GM15510 (cell line): Measurements from ENCODE around the gene RIPOR3.

Experiments used
- POLR2A ChIP-seq: IDR thresholded peaks from 3 replicates; pipeline ENCODE4 v1.6.1; 2011; ENCODE audit warnings: borderline replicate concordance; ENCODE audit not compliant: insufficient read length; ENCODE audit errors: extremely low read depth

Gene RIPOR3

DNA sequence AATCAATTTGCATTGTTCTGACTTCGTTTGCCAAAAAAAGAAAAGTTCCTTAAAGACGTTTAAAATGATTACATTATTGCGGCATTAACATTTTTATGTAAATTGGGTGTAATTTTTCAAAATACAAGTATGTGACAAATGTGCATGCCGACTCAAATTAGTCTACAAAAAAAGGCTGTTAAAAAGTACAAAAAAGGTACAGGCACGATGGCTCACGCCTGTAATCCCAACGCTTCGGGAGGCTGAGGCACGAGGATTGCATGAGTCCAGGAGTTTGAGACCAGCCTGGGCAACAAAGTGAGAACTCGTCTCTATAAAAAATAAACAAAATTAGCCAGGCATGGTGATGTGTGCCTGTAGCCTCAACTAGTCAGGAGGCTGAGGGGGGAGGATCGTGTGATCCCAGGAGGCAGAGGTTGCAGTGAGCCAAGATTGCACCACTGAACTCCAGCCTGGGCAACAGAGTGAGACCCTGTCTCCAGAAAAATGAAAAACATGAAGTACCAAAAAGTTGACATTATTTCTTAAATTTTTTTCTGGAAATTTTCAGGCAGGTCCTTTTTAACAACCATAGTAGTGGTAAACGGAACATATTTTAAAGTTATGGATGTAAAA, 91.0 kb downstream of the RIPOR3 start:
- TF ChIP-seq POLR2A: no peak

DNA sequence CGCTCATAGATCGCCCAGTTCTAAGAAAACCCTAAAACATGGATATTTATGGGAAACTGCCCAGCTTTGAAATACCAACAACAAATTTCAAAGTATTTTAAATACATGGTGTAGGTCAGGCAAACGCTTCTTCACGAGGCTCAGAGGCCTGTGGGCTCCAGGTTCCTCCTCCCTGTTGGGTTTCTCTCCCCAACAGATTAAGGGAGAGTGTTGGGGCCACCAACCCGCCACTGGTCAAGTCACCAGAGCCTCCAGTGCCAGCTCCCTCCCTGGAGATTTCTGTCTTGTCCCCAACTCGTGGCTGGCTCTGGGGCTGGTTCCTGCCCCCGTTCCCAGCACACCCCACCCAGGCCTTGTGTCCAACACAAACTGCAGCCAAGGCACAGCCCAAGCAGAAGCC, 93.3 kb downstream of the RIPOR3 start:
- TF ChIP-seq POLR2A: no peak

DNA sequence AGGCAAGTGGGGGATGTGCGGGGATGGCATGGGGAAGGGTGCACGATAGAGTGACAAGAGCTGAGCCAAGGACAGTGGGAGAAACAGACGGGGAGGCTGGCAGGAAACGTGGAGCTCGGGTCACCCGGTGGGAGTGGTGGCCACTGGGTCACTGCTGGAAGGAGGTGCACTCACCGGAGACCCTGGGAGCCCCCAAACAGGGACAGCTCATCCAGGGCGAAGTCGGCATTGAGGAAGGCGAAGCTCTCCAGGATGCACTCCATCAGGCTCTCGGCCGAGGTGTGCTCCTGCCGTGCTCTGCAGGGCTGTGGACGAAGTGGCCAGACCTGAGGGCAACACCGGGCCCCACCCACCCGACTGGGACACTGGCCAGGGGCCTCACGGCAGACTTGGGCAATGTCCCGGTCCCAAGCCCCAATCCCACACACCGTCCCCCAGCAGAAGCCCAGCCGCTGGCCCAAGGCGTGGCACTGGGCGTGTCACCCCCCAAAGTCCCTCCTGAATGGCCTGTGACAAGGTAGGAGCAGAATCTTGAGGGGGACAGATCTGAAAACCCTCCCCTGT, 93.9 kb downstream of the RIPOR3 start:
- TF ChIP-seq POLR2A: no peak

DNA sequence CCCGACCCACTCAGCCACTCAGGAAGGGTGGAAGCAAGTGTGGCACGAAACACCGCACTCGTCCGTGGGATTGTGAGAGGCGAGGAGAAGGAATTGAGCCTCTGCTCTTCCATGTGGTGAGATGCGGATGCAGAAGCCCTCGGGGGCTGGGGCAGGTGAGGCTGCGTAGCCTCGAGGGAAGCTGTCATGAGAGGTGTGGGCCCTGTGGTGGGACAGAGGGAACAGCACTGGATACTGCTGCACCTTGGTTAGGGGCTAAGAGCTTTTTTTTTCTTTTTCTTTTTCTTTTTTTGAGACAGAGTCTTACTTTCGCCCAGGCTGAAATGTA, 94.7 kb downstream of the RIPOR3 start:
- TF ChIP-seq POLR2A: no peak

DNA sequence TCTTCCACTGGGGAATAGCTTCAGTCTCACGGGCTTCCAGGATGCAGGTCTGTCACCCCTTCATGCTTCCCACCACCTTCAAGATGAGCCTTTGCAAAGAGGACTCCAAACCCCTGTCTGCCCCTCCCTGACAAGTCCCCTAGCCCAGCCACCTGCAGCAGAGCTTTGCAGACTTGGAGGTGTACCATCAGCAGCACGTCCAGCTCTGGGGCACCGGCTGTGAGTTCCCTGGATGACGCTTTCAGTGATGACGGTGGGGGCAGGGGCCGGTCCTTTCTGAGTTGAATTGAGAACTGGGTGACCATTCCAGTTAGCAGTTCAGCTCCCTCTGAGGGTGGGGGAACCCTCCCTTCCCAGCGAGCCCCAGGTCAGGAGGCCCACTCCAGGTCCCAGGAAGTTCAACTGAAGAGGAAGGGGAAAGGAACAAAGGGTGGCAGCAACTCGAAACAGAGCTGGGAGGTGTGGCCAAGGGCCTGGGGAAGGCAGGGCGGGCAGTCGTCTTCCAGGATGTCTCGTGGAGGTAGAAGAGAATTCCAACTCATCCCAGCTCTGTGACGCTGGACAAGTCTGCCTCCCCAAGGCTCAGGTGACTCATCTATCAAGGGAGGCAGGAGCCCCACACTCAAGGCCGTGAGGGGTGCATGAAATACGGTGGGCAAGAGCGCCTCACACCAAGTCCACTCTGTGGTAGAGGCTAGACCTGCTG, 95.2 kb downstream of the RIPOR3 start:
- TF ChIP-seq POLR2A: no peak

DNA sequence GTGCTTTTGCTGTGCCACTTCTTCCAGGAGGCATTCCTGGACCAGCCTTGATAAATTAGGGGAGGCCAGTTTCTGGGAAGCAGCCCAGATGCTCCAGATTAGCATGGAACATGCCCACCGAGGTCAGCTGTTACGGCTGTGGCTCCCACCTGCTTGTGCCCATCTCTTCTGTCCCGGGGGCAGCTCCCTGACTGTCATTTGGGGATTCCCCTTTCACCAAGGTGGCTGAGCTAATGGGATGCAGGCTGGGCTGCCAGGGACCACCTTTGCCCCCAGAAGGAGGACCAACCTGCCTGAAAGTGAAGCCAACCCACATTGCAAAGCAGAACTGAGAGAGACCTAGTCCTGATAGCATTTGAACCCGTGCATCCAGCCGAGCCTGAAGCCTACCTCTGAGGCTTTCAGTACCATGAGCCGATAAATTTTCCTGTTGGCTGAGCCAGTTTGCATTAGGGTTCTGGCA, 95.9 kb downstream of the RIPOR3 start:
- TF ChIP-seq POLR2A: no peak

DNA sequence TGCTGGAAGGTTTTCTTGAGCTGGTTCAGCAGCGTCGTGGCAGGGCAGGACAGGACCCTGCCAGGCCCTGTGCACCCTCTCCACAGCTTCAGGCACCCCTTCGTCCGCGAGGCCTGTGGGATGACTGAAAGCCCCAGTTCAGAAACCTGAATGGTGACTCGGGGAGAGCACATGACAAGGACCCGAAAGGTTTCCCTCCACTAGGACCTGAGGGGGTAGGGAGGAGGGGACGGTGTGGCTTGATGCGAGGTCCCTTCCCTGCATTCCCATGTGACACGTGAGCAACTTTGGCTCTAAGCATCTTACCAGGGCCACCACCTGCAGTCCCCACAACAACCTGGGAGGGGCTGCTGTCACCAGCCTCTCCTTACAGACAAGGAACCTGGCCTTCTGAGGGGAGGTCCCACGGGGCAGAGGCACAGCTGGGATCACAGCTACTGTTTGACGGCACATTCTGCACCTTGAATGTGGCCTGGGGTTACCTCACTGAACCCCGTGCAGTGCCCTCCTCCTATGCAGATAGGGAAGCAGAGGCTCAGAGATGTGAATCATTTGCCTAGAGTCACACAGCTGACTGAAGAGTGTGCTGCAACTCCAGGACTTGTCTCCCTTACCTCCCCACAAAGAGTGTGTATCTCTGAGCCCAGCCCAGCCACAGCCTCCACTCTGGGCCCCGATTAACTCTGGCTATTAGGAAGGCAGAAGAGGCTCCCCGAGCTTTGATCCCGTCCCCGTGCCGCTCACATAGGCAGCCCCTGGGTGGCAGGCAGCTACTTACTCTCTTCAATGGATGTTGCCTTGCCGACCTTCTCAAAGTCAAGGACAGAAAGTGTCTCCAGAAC, 96.5 kb downstream of the RIPOR3 start:
- no peak for TF ChIP-seq POLR2A

DNA sequence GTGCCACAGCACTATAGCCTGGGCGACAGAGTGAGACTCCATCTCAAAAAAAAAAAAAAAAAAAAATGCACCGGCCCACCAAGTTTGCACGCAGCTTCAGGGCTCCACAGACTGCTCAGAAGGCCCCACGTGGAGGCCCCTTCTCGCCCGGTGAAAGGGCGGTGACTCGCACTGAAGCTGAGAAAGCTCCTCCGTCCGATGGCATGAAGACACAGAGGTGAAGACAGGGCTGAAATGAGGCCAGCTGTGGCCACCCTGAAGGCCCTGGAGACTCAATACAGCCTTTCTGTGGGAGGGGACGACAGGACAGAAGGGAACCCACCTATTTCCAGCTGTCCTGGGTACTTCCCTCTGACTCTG, 97.1 kb downstream of the RIPOR3 start:
- TF ChIP-seq POLR2A: no peak

DNA sequence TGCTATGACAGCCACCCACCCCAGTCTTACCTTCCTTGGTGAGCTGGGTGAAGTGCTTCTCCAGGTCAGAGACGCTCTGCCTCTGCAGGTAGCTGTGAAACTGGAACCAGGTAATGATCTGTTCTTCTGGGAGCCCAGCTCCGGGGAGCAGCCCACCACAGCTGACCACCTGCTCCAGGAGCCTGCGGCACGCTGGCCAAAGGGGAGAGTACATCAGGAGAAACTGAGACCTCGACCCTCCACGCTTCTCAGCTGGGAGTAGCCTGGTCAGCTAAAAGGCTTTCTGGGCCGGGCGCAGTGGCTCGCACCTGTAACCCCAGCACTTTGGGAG, 98.4 kb downstream of the RIPOR3 start:
- no peak for TF ChIP-seq POLR2A

DNA sequence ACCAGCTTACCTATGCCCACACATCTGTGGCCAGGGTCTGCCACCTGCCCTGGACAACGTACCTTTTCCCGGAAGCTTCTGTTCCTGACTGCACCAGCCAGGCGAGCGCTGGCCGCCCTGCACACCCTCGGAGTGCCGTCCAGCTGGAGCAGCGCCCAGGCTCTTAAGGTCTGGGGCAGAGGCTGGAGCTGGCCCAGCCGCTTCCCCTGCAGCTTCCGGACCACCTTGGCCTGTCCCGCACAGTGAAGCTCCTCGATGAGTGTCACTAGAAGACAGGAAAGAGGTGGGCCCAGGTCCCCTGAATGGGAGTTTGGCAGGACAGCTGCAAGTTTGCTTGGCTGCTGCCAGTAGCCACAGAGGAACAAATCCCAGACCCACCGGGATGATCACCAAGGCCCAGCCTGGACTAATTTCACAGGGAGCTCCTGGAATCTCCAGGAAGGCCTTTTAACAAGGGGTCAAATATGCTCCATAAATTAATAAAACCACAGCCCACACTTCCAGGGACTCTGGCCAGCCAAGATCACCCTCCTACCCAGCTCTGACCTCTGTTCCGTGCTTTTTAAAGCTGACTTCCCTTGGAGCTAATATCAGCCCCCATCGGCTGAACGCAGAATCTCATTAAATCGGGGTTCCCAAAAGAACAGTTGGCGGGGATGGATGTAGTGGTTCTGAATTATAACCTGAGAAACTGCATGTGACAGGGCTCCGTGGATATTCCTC, 98.9 kb downstream of the RIPOR3 start:
- TF ChIP-seq POLR2A: peak; percentile 7

DNA sequence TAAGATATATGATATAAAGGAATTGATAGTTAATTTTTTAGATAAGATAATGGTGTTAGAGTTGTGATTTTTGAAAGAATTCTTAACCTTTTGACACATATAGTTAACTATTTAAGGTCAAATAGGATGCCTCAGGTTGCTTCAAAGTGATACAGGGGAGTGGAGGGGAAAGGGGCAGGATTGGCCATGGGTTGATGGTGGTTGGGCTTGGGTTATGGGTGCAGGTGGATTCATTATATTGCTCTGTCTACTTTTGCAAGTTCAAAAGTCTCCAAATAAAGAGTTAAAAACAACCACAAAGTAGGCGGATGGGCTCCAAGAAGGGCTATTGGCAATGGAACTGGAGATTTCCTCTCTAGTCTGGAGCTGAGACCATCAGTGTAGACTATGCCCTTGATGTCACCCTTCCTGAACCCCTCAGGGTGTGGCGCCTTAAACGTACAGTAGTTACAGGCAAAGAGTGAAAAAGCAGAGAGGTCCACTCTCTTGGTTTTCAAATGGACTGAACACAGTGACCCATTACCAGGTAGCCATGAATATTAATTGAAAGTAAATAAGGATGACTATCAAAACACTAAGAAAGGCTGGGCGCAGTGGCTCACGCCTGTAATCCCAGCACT, 100.0 kb downstream of the RIPOR3 start:
- no peak for TF ChIP-seq POLR2A

DNA sequence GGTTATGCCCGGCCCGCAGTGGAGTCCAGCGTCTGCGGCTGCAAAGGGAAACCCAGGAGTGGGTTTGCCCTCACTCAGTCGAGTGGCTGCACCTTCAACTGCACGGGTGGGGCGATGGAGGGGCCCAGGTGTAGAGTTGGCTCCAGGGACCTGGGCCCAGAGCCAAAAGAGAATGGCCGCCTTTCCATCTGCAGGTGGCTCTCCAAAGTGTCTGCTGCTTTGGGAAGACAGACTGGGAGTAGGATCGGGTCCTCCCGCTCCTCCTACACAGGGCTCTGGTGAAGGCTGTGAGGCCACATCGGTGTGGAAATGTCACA, 101.0 kb downstream of the RIPOR3 start:
- no peak for TF ChIP-seq POLR2A

DNA sequence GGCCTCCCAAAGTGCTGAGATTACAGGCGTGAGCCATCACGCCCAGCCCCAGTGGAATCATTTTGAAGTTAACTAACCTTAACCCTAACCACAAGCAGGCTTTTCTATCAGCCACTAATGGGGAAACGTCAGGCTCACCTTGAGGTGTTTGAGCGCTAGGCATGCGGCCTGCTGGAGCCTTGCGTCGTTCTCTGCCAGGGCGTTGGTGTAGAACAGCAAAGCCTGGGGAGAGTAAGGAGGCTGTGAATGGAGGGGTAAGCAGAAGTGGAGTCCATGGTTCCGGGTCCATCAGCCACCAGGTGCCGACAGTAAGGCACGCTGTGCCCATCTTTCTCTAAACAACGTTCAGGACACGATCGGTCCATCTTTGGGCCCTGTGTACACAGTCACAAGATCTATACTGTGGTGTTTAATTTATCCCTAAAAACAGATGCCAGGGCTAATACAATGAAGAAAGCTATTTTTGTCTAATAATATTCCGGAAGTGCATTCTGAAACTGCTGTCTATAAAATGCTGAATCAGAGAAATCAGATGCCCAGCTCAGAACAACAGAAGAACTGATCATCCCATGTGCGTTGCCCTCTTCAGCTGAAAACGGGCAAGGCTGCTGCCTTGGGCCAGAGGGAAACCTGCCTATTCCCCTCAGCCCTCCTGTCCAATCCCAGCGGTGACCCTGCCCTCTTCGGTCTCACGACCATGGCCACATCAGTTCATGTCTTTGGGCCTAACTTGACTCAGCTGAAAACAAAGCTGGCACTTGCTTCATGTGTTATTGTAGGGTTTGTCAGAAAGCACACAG, 101.6 kb downstream of the RIPOR3 start:
- TF ChIP-seq POLR2A: no peak
